UCSD-AML1 (cell line): ENCODE measurements around the gene USP21.

ENCODE experiments used
- DNase-seq: peaks from one replicate; lab custom pipeline; 2025; ENCODE audit not compliant: unreplicated experiment; lab: John Stamatoyannopoulos, UW

USP21 gene

DNA sequence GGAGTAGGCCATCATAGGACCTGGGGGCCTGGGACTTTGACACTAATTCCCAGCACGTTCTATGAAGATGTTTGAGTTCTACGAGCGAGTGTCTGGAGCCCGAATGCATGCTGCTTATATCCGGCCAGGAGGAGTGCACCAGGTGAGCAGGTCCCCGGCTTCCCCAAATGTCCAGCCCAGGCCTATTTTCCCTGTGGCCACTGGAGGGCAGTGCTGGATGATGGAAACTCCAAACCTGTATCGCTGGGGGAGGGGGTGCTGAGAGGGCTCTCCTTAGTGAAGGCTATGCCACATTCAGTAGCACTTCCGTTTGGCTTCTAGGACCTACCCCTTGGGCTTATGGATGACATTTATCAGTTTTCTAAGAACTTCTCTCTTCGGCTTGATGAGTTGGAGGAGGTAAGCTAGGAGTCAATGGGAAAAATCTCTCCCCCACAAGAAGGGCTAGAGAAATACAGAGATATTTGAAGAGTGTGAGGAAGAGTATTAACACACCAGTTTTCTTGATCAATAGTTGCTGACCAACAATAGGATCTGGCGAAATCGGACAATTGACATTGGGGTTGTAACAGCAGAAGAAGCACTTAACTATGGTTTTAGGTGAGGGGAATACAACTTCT, 50.6 kb downstream of the USP21 start:
- peak; percentile 77 for DNase-seq

DNA sequence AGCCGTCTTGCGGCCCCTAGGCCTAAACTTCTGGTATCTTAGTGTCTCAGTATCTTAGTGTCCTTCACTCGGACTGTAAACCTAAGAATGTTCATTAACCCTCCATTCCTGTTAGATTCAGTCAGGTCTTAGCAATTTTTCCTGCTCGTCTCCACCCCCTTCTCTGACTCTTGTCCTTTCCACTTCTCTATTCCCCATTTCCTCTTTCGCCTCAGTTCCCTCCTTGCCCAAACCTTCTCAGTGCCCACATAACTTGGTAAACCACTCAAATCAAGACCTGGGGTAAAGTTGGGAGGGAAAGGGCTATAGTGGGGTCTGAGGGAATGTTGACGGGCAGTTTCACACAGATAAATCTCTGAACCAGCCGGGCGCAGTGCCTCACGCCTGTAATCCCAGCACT, 55.1 kb downstream of the USP21 start:
- DNase-seq = no peak

DNA sequence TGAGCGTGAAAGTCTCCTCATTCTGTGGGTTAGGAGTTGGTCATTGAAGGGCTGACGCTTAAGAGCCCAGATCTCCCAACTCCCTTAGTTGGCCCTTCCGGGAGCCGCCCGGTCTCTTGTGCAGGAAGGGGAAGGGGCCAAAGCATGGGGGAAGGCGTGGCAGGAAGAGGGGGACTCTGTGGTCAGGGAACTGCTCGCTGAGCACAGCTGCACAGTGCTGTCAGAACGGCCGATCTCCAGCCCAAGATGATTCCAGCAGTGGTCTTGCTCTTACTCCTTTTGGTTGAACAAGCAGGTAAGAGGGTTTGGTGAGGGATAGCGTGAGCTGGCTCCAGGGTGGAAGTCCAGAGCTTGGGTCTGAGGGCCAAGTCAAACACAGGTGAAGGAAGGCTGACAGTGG, 55.8 kb downstream of the USP21 start, which contains the start of gene FCER1G:
TSS of gene FCER1G (plus strand) at position 220 of the 400 bp plus-strand sequence. CDS start at position 247, 27 bp downstream.
- peak; percentile 85 for DNase-seq
